GM12878 (cell line): ENCODE data around the gene RMI2. TPM values are rescaled to one million over a fixed set of nuclear protein-coding genes. Genes with fewer than 3 reads are reported as not detected.

ENCODE experiments used
- ATAC-seq: fragments of 200-7000 bp; cut with Tn5 transposase; 3 replicates; pipeline ENCODE4 v1.9.1; 2020; ENCODE audit warnings: mild to moderate bottlenecking, moderate library complexity
- BruUV-seq: library from RNA; stranded (reverse); fragments of 400-500 nt; replicated peaks from 2 replicates; lab custom pipeline; 2021; lab: Mats Ljungman, UMichigan
- CTCF ChIA-PET: fragments of 300-600 bp; sonication (Branson Sonifier 250); formaldehyde crosslinking; extraction: SDS; loops from one replicate; lab custom pipeline; 2021; ENCODE audit warnings: inconsistent platforms; lab: Yijun Ruan, JAX
- POLR2A ChIA-PET: fragments of 350-600 bp; formaldehyde crosslinking; extraction: SDS; loops from one replicate; lab custom pipeline; 2021; ENCODE audit warnings: inconsistent platforms; lab: Charles Lee
- RAD21 ChIA-PET: fragments of 300-600 bp; sonication (Branson Sonifier 250); formaldehyde crosslinking; loops from one replicate; lab custom pipeline; 2023; ENCODE audit warnings: antibody characterized with exemption; ENCODE audit not compliant: unreplicated experiment; lab: Charles Lee
- SMC1A ChIA-PET: fragments of 300-600 bp; sonication (Branson Sonifier 250); formaldehyde crosslinking; loops from one replicate; lab custom pipeline; 2023; ENCODE audit not compliant: unreplicated experiment, uncharacterized antibody; lab: Charles Lee
- DNase-seq: peaks from one replicate; pipeline ENCODE4 v3.0.0-alpha.2; 2011; ENCODE audit warnings: low read depth, low spot score
- FAIRE-seq: peaks from 3 replicates; lab custom pipeline; 2011; peaks lifted over from hg19 to GRCh38; lab: Jason Lieb, UNC
- H2AFZ ChIP-seq: 2 replicates; pipeline ENCODE4 v1.6.0; 2011; ENCODE audit warnings: low read depth, low read length, control low read depth; ENCODE audit not compliant: control insufficient read depth
- H3K27ac ChIP-seq: 2 replicates; pipeline ENCODE4 v1.5.1; 2011; ENCODE audit warnings: control low read depth; ENCODE audit not compliant: control insufficient read depth, insufficient read depth
- H3K27me3 ChIP-seq, 2 experiments: replicated peaks in 1 of 2; 2 replicates each; pipeline versions ENCODE4 v1.6.0 to v1.6.1; 2011; ENCODE audit warnings: low read length in 1 of 2; ENCODE audit not compliant: control insufficient read depth in 2 of 2, insufficient read depth in 2 of 2
- H3K36me3 ChIP-seq, 2 experiments: 2 replicates each; pipeline ENCODE4 v1.5.1; 2011; ENCODE audit warnings: low read length in 1 of 2; ENCODE audit not compliant: control insufficient read depth in 2 of 2, insufficient read depth in 2 of 2
- H3K4me1 ChIP-seq: 2 replicates; pipeline ENCODE4 v1.6.1; 2011; ENCODE audit warnings: mild to moderate bottlenecking, low read length, moderate library complexity, mixed read lengths; ENCODE audit not compliant: control insufficient read depth, insufficient read depth
- H3K4me2 ChIP-seq: 2 replicates; pipeline ENCODE4 v1.6.0; 2011; ENCODE audit warnings: control low read depth; ENCODE audit not compliant: control insufficient read depth, insufficient read depth
- H3K4me3 ChIP-seq: fragments of 200-600 bp; sonication (generic); 2 replicates; pipeline ENCODE4 v1.5.1; 2016
- H3K79me2 ChIP-seq: 2 replicates; pipeline ENCODE4 v1.6.0; 2011; ENCODE audit warnings: low read length; ENCODE audit not compliant: control insufficient read depth, insufficient read depth
- H3K9ac ChIP-seq: 2 replicates; pipeline ENCODE4 v1.8.0; 2011; ENCODE audit warnings: low read length, control low read depth, mixed read lengths; ENCODE audit not compliant: control insufficient read depth, insufficient read depth
- H3K9me3 ChIP-seq: replicated peaks from 3 replicates; pipeline ENCODE4 v1.5.1; 2011; ENCODE audit warnings: mild to moderate bottlenecking, low read length; ENCODE audit not compliant: control insufficient read depth, insufficient read depth
- H4K20me1 ChIP-seq: 2 replicates; pipeline ENCODE4 v1.6.0; 2011; ENCODE audit not compliant: control insufficient read depth, insufficient read depth
- BHLHE40 ChIP-seq, 2 experiments: fragments of 450-650 bp in 1 of 2; IDR thresholded peaks; 2 replicates each; pipeline ENCODE4 v1.6.1; 2011 to 2017; ENCODE audit warnings: low read depth in 2 of 2, borderline replicate concordance in 1 of 2, improper control_type of control experiment in 1 of 2, low read length in 1 of 2, mild to moderate bottlenecking in 1 of 2
- CBFB ChIP-seq: IDR thresholded peaks from 2 replicates; pipeline ENCODE4 v1.6.1; 2016; ENCODE audit warnings: antibody characterized with exemption, low read depth
- CBX5 ChIP-seq: sonication (generic); IDR thresholded peaks from 2 replicates; pipeline ENCODE4 v1.6.1; 2016; ENCODE audit warnings: low read depth, moderate library complexity, mild to moderate bottlenecking, inconsistent platforms
- CREB1 ChIP-seq: IDR thresholded peaks from 2 replicates; pipeline ENCODE4 v1.6.1; 2012; ENCODE audit warnings: low read depth, mild to moderate bottlenecking, inconsistent platforms
- FOXK2 ChIP-seq: fragments of 450-650 bp; IDR thresholded peaks from 2 replicates; pipeline ENCODE4 v1.6.1; 2017; ENCODE audit warnings: mild to moderate bottlenecking, moderate library complexity
- IKZF1 ChIP-seq: fragments of 450-650 bp; conservative IDR thresholded peaks from 2 replicates; pipeline ENCODE4 v1.6.1; 2017; ENCODE audit warnings: antibody characterized with exemption, mild to moderate bottlenecking
- LARP7 ChIP-seq: fragments of 450-650 bp; IDR thresholded peaks from 2 replicates; pipeline ENCODE4 v1.6.1; 2017; ENCODE audit warnings: mild to moderate bottlenecking
- MEF2B ChIP-seq: fragments of 450-650 bp; IDR thresholded peaks from 2 replicates; pipeline ENCODE4 v1.6.1; 2018; ENCODE audit warnings: mild to moderate bottlenecking, moderate library complexity; ENCODE audit not compliant: partially characterized antibody, poor library complexity, severe bottlenecking
- MXI1 ChIP-seq: fragments of 150-350 bp; IDR thresholded peaks from 2 replicates; pipeline ENCODE4 v1.6.1; 2011; ENCODE audit warnings: low read depth, mild to moderate bottlenecking, inconsistent platforms, low read length, improper control_type of control experiment
- NBN ChIP-seq: fragments of 450-650 bp; IDR thresholded peaks from 2 replicates; pipeline ENCODE4 v1.6.1; 2016
- NFXL1 ChIP-seq: fragments of 450-650 bp; IDR thresholded peaks from 2 replicates; pipeline ENCODE4 v1.6.1; 2017; ENCODE audit warnings: antibody characterized with exemption, mild to moderate bottlenecking, borderline replicate concordance
- NR2C1 ChIP-seq: fragments of 450-650 bp; IDR thresholded peaks from 2 replicates; pipeline ENCODE4 v1.6.1; 2017; ENCODE audit warnings: antibody characterized with exemption, mild to moderate bottlenecking, moderate library complexity
- POLR2AphosphoS5 ChIP-seq: IDR thresholded peaks from 2 replicates; pipeline ENCODE4 v1.6.1; 2011; ENCODE audit warnings: mild to moderate bottlenecking, low read length, inconsistent platforms
- SIN3A ChIP-seq: IDR thresholded peaks from 2 replicates; pipeline ENCODE4 v1.6.1; 2012; ENCODE audit warnings: low read depth, low read length, improper control_type of control experiment
- SMC3 ChIP-seq: IDR thresholded peaks from 2 replicates; pipeline ENCODE4 v1.6.1; 2011; ENCODE audit warnings: low read length, improper control_type of control experiment, borderline replicate concordance
- SUZ12 ChIP-seq: fragments of 200-600 bp; sonication (generic); IDR thresholded peaks from one replicate; pipeline ENCODE4 v1.6.1; 2018; ENCODE audit warnings: antibody characterized with exemption, mild to moderate bottlenecking; ENCODE audit not compliant: unreplicated experiment
- ZSCAN29 ChIP-seq: fragments of 450-650 bp; IDR thresholded peaks from 2 replicates; pipeline ENCODE4 v1.6.1; 2017; ENCODE audit warnings: mild to moderate bottlenecking, moderate library complexity
- WGBS: methylation state at CpG from one replicate; pipeline ENCODE4 v1.1.6; 2016; ENCODE audit warnings: low lambda C conversion rate; ENCODE audit not compliant: insufficient replicate concordance, insufficient coverage; ENCODE audit errors: missing lambda C conversion rate; 5-methylcytosine and 5-hydroxymethylcytosine counted together
- in situ Hi-C: fragments of 300-500 bp; cut with MboI; formaldehyde crosslinking; loops from 9 replicates; pipeline ENCODE4 v1.14.3; 2018; ENCODE audit warnings: mixed read lengths
- intact Hi-C: fragments of 100-400 bp; cut with micrococcal nuclease; formaldehyde crosslinking; loops from one replicate; pipeline ENCODE4 v1.14.2; 2022; ENCODE audit not compliant: unreplicated experiment
- polyA plus RNA-seq, 11 experiments: library from polyadenylated mRNA; depleted of rRNA in 4 of 11; unstranded in 6 of 11; stranded (reverse) in 5 of 11; fragments of >200 nt; fragmentation: Nextera tagmentation in 4 of 11; fragmentation: Illumina TruSeq in 1 of 11; extraction: Ambion mirVana in 4 of 11; extraction: Trizol in 1 of 11; gene quantifications; 1 replicate in 1 of 11; 2 replicates in 10 of 11; pipeline versions ENCODE4 v1.2.1 to v1.2.3, GENCODE V29; 2011 to 2016; ENCODE audit warnings: inconsistent platforms in 2 of 11, missing spikeins in 2 of 11, low read depth in 1 of 11
- total RNA-seq, 4 experiments: library from RNA; depleted of rRNA in 3 of 4; stranded (reverse); fragments of >200 nt in 3 of 4; fragmentation: Illumina TruSeq in 1 of 4; extraction: Trizol in 1 of 4; gene quantifications; 2 replicates each; pipeline versions ENCODE4 v1.2.1 to v1.2.3, GENCODE V29; 2013 to 2021
- TF ChIP-seq, protein P1 (sequence below): fragments of 450-650 bp; IDR thresholded peaks from 2 replicates; pipeline ENCODE4 v1.6.1; 2017; ENCODE audit warnings: mild to moderate bottlenecking, moderate library complexity

Gene RMI2
- total and polyA plus RNA-seq, 10 of the 15 experiments (the other 5 are each of a cell fraction or from before 2014, with no cell fraction given) = 9.6 to 68.8 (median 32.1) TPM

DNA sequence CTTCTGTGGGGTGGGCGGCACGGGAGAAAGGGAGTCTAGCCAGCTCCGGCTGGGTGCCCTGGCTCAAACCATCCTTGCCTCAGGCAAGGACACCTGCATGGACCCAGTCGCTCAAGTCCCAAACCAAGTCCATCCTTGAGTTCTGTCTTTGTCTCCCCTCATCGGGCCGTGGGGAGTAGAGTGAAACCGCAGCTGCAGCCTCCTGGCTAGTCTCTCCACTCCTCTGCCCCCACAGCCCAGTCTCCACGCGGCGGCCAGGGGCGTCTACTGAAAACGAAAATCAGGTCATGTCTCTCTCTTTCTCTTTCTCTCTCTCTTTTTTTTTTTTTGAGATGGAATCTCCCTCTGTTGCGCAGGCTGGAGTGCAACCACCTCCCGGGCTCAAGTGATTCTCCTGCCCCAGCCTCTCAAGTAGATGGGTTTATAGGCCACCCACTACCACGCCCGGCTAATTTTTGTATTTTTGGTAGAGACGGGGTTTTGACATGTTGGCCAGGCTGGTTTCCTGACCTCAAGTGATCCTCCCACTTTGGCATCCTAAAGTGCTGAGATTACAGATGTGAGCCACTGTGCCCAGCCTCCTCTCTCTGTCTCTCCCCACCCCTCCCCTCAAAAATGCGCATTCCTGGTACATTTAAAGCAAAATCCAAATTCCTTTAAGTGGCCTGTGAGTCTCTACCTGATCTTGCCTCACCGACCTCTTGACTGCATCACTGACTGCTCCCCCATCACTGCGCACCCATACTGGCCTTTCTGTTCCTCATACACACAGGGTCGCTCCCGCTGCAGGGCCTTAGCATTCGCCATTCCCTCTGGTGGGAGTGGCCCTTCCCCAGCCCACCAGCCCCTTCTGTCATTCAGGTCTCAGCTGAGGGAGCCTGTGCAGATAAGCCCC, 17.7 kb upstream of the RMI2 start:
- RAD21 ChIA-PET = interaction anchor here (0.9 to 7.0 kb wide), 10 partner anchors 17 to 364 kb away, joined by 3 to 89 read pairs (median 6); partner anchors contain the start of gene SOCS1
- no peaks in the 10 kb centered on the region for H3K36me3 ChIP-seq
- peak; percentile 23 for FAIRE-seq
- ATAC-seq = peak; percentile 62
- BruUV-seq = no TSS peak
- CTCF ChIA-PET = interaction anchor here (1.1 to 5.4 kb wide), 9 partner anchors 16 to 80 kb away, joined by 3 to 40 read pairs (median 4); partner anchors contain the start of gene SOCS1
- peak overlapping the region; percentile 35; the same call in 1 of the 2 replicates for H3K4me3 ChIP-seq
- peak; percentile 63 for DNase-seq
- SMC1A ChIA-PET = interaction anchor here (1.0 to 3.8 kb wide), 10 partner anchors 16 to 72 kb away, joined by 3 to 40 read pairs (median 8); partner anchors contain the start of gene SOCS1
- no peaks in the 10 kb centered on the region for H3K27me3 ChIP-seq
- peaks cover 1% of the 10 kb centered on the region; the same call in 2 of the 3 replicates for H3K9me3 ChIP-seq
- 2% methylated on average over 23 of the region's 23 CpGs for WGBS
- peak overlapping the region; percentile 65 for H3K9ac ChIP-seq
- in situ Hi-C loops = no loop called here
- peak overlapping the region; percentile 94 for H3K4me2 ChIP-seq
- intact Hi-C loops = loop anchor here (1.0 kb wide), 4 partner anchors 16 to 71 kb away; partner anchors contain the start of gene SOCS1
- H3K79me2 ChIP-seq = no peaks in the 10 kb centered on the region; the same call in 1 of the 2 replicates
- POLR2A ChIA-PET = interaction anchor here (0.8 to 3.3 kb wide), 9 partner anchors 15 to 362 kb away, joined by 3 to 16 read pairs (median 4); no protein-coding TSS in a partner anchor
- H3K4me1 ChIP-seq = peaks cover 48% of the 10 kb centered on the region
- peak overlapping the region; percentile 89 for H3K27ac ChIP-seq
- peak overlapping the region; percentile 24; the same call in 1 of the 2 replicates for H2AFZ ChIP-seq
- H4K20me1 ChIP-seq = no peaks in the 10 kb centered on the region
- TF ChIP-seq ZSCAN29 = no peak
- TF ChIP-seq FOXK2 = 0 out of 2 replicates have a peak, but pooled peaks have one; percentile 18
- TF ChIP-seq CBFB = peak; percentile 89; the same call in 1 of the 2 replicates
- peak; percentile 65 for TF ChIP-seq IKZF1
- peak; percentile 73 for TF ChIP-seq POLR2AphosphoS5
- TF ChIP-seq NFXL1 = no peak
- peak; percentile 62 for TF ChIP-seq CREB1
- 0 out of 2 replicates have a peak, but pooled peaks have one; percentile 82 for TF ChIP-seq CBX5
- 0 out of 4 replicates have a peak, but pooled peaks of 1 of the 2 experiments have one; percentile 59 for TF ChIP-seq BHLHE40 (IDR thresholded peaks at IDR 0.05; ENCODE audit: borderline replicate concordance in 1 of 2, low read depth in 2 of 2, low read length in 1 of 2)
- peak; percentile 61; the same call in 1 of the 2 replicates for TF ChIP-seq LARP7
- no peak for TF ChIP-seq SIN3A
- peak; percentile 53; the same call in 1 of the 2 replicates for TF ChIP-seq MXI1
- TF ChIP-seq NBN = peak; percentile 75; the same call in 1 of the 2 replicates
- TF ChIP-seq SMC3 = peak; percentile 22; the same call in 1 of the 2 replicates
- peak; percentile 28 for TF ChIP-seq MEF2B
- TF ChIP-seq, protein P1, sequence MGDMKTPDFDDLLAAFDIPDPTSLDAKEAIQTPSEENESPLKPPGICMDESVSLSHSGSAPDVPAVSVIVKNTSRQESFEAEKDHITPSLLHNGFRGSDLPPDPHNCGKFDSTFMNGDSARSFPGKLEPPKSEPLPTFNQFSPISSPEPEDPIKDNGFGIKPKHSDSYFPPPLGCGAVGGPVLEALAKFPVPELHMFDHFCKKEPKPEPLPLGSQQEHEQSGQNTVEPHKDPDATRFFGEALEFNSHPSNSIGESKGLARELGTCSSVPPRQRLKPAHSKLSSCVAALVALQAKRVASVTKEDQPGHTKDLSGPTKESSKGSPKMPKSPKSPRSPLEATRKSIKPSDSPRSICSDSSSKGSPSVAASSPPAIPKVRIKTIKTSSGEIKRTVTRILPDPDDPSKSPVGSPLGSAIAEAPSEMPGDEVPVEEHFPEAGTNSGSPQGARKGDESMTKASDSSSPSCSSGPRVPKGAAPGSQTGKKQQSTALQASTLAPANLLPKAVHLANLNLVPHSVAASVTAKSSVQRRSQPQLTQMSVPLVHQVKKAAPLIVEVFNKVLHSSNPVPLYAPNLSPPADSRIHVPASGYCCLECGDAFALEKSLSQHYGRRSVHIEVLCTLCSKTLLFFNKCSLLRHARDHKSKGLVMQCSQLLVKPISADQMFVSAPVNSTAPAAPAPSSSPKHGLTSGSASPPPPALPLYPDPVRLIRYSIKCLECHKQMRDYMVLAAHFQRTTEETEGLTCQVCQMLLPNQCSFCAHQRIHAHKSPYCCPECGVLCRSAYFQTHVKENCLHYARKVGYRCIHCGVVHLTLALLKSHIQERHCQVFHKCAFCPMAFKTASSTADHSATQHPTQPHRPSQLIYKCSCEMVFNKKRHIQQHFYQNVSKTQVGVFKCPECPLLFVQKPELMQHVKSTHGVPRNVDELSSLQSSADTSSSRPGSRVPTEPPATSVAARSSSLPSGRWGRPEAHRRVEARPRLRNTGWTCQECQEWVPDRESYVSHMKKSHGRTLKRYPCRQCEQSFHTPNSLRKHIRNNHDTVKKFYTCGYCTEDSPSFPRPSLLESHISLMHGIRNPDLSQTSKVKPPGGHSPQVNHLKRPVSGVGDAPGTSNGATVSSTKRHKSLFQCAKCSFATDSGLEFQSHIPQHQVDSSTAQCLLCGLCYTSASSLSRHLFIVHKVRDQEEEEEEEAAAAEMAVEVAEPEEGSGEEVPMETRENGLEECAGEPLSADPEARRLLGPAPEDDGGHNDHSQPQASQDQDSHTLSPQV = 0 out of 2 replicates have a peak, but pooled peaks have one; percentile 12
- TF ChIP-seq SUZ12 = no peak
- no peak for TF ChIP-seq NR2C1
